BE2C (cell line): ENCODE results near the gene SCAF8.

Source experiments
- DNase-seq: peaks from one replicate; pipeline ENCODE4 v3.0.0-alpha.2; 2020
- H3K27me3 ChIP-seq: fragments of 250-450 bp; sonication (Bioruptor Pico); 2 replicates; pipeline ENCODE4 v1.5.1; 2020; ENCODE audit warnings: mild to moderate bottlenecking
- H3K36me3 ChIP-seq: fragments of 250-450 bp; sonication (Bioruptor Pico); 2 replicates; pipeline ENCODE4 v1.5.1; 2020; ENCODE audit warnings: mild to moderate bottlenecking
- H3K4me1 ChIP-seq: fragments of 250-450 bp; sonication (Bioruptor Pico); 2 replicates; pipeline ENCODE4 v1.5.1; 2020
- H3K4me3 ChIP-seq: 2 replicates; pipeline ENCODE4 v1.5.1; 2011; ENCODE audit warnings: low read depth, low read length
- H3K9me3 ChIP-seq: fragments of 250-450 bp; sonication (Bioruptor Pico); 2 replicates; pipeline ENCODE4 v1.5.1; 2020
- CTCF ChIP-seq: IDR thresholded peaks from 2 replicates; pipeline ENCODE4 v1.5.1; 2012; ENCODE audit warnings: mild to moderate bottlenecking, low read depth, low read length

The SCAF8 gene

GRCh38 chr6:154829970-154830369 is 96.8 kb downstream of the SCAF8 start:
- Histone ChIP-seq H3K4me3 (no peak overlapping the region), H3K36me3 (peaks cover 38% of the 10 kb centered on the region)
- TF ChIP-seq CTCF, result no peak

DNA sequence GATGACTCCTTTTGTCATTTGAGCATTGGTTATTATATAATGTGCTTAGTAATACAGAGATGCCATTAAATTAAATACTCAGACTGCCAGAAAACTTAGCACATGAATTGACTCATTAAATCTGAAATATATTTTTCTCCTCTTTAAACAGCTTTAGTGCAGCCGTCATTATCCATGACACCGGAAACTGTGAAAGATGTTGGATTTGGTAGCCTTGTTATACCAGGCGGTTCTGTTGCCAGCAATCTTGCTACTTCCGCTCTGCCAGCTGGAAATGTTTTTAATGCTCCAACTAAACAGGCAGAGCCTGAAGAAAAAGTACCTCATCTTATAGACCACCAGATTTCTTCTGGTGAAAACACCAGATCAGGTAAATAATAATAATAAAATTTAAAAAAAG is 97.6 kb downstream of the SCAF8 start:
- no peak for TF ChIP-seq CTCF
- no peaks in the 10 kb centered on the region for H3K27me3 ChIP-seq
- DNase-seq, result no peak
- H3K36me3 ChIP-seq, result peaks cover 33% of the 10 kb centered on the region
- no peaks in the 10 kb centered on the region for H3K9me3 ChIP-seq
- H3K4me1 ChIP-seq, result no peaks in the 10 kb centered on the region
- H3K4me3 ChIP-seq, result no peak overlapping the region

More at GRCh38 chr6:154829970-154830369, 96.8 kb downstream of the SCAF8 start:
- Histone ChIP-seq H3K4me1 (no peaks in the 10 kb centered on the region), H3K27me3 (no peaks in the 10 kb centered on the region), H3K9me3 (no peaks in the 10 kb centered on the region)
- no peak for DNase-seq

DNA sequence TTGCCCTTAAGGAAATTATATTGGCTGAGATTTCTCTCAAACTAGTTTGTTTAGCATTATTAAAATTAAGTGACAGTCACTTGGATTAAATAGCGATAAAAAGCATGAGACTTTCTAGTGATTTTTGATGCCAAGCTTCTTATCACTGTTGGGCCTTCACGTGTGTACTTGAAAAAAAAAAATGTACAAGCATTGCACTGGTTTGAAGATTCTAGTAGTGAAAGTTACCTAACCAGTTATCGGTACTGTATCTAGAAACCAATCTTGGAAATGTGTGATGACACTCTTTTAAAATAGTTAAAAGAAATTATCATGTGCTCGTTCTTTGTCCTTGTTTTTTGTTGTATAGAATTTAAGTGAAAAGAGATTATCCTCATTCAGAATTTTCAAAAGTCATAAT is 102.1 kb downstream of the SCAF8 start:
- no peak for TF ChIP-seq CTCF

GRCh38 chr6:154839546-154839945 is 106.3 kb downstream of the SCAF8 start:
- H3K27me3 ChIP-seq, result no peaks in the 10 kb centered on the region

More for the DNA sequence above, 102.1 kb downstream of the SCAF8 start:
- H3K9me3 ChIP-seq, result no peaks in the 10 kb centered on the region
- H3K27me3 ChIP-seq, result no peaks in the 10 kb centered on the region
- no peak overlapping the region for H3K4me3 ChIP-seq
- no peak for DNase-seq
- peaks cover 25% of the 10 kb centered on the region for H3K36me3 ChIP-seq
- H3K4me1 ChIP-seq, result peaks cover 9% of the 10 kb centered on the region; the same call in 1 of the 2 replicates

GRCh38 chr6:154840363-154840762 is 107.1 kb downstream of the SCAF8 start:
- DNase-seq, result no peak
- H3K9me3 ChIP-seq, result no peaks in the 10 kb centered on the region
- peaks cover 18% of the 10 kb centered on the region for H3K4me1 ChIP-seq
- peaks cover 6% of the 10 kb centered on the region; the same call in 1 of the 2 replicates for H3K36me3 ChIP-seq
- TF ChIP-seq CTCF, result no peak
- no peaks in the 10 kb centered on the region for H3K27me3 ChIP-seq
- H3K4me3 ChIP-seq, result no peak overlapping the region

More at GRCh38 chr6:154839546-154839945, 106.3 kb downstream of the SCAF8 start:
- no peak for DNase-seq
- TF ChIP-seq CTCF, result no peak
- Histone ChIP-seq H3K4me3 (no peak overlapping the region), H3K36me3 (peaks cover 6% of the 10 kb centered on the region; the same call in 1 of the 2 replicates), H3K4me1 (peaks cover 18% of the 10 kb centered on the region), H3K9me3 (no peaks in the 10 kb centered on the region)

DNA sequence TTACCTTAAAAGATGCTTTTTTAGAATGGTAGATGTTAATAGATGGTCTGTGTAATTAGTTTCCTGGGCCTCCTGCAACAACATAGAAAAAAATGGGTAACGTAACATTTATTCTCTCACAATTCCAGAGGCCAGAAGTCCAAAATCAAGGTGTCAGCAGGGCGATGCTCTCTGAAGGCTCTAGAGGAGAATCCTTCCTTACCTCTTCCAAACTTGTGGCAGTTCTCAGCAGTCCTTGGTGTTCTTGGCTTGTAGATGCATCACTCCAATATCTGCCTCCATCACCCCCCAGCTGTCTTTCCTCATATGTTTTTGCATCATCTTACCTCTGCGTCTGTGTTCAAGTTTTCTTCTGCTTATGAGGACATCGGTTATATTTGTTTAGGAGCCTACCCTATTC is 107.9 kb downstream of the SCAF8 start:
- Histone ChIP-seq H3K4me1 (peaks cover 18% of the 10 kb centered on the region), H3K36me3 (peaks cover 6% of the 10 kb centered on the region; the same call in 1 of the 2 replicates), H3K4me3 (no peak overlapping the region), H3K9me3 (no peaks in the 10 kb centered on the region), H3K27me3 (no peaks in the 10 kb centered on the region)
- DNase-seq, result no peak
- TF ChIP-seq CTCF, result no peak
